Astrocyte of the spinal cord (primary cell): ENCODE data around the gene LCN9.

Source experiments
- DNase-seq: peaks from one replicate; pipeline ENCODE4 v3.0.0; 2011; ENCODE audit warnings: low read depth, low spot score
- H3K4me3 ChIP-seq: 2 replicates; pipeline ENCODE4 v1.5.1; 2011; ENCODE audit warnings: low read depth, mild to moderate bottlenecking, low read length, moderate library complexity
- in situ Hi-C: cut with HindIII; loops from 2 replicates; pipeline ENCODE4 v1.10.0; 2017; ENCODE audit warnings: low sequenced_read_pairs
- TF ChIP-seq, protein P1 (sequence below): IDR thresholded peaks from 2 replicates; pipeline ENCODE4 v1.5.1; 2012; ENCODE audit warnings: low read depth, mild to moderate bottlenecking, low read length, inconsistent platforms

The LCN9 gene

GRCh38 chr9:135660407-135660806 lies 2.7 kb upstream of the LCN9 start:
- DNase-seq: no peak
- TF ChIP-seq, protein P1, sequence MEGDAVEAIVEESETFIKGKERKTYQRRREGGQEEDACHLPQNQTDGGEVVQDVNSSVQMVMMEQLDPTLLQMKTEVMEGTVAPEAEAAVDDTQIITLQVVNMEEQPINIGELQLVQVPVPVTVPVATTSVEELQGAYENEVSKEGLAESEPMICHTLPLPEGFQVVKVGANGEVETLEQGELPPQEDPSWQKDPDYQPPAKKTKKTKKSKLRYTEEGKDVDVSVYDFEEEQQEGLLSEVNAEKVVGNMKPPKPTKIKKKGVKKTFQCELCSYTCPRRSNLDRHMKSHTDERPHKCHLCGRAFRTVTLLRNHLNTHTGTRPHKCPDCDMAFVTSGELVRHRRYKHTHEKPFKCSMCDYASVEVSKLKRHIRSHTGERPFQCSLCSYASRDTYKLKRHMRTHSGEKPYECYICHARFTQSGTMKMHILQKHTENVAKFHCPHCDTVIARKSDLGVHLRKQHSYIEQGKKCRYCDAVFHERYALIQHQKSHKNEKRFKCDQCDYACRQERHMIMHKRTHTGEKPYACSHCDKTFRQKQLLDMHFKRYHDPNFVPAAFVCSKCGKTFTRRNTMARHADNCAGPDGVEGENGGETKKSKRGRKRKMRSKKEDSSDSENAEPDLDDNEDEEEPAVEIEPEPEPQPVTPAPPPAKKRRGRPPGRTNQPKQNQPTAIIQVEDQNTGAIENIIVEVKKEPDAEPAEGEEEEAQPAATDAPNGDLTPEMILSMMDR: no peak
- no peak overlapping the region for H3K4me3 ChIP-seq
- in situ Hi-C loops: no loop called here

- in situ Hi-C loops: no loop called here
- DNase-seq: no peak
- no peak overlapping the region for H3K4me3 ChIP-seq
- TF ChIP-seq, protein P1: no peak
Observed at GRCh38 chr9:135661816-135662560, 1.1 kb upstream of the LCN9 start.

DNA sequence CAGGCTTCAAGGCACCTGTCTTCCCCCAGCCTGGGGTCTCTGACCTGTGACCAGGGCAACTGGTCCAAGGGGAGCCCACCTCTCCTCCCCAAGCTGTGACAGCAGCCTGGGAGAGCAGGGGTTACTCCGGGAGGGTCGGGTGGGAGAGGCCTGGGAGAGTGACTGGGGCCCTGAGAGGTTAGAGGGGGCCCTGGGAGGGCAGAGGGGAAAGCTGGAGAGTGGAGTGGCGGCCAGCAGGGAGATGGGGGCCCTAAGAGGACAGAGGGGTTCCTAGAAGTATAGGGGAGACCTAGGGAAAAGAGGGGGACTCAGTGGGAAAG lies 302 bp downstream of the LCN9 start:
- in situ Hi-C loops: no loop called here
- no peak overlapping the region for H3K4me3 ChIP-seq
- no peak for DNase-seq
- TF ChIP-seq, protein P1: no peak

DNA sequence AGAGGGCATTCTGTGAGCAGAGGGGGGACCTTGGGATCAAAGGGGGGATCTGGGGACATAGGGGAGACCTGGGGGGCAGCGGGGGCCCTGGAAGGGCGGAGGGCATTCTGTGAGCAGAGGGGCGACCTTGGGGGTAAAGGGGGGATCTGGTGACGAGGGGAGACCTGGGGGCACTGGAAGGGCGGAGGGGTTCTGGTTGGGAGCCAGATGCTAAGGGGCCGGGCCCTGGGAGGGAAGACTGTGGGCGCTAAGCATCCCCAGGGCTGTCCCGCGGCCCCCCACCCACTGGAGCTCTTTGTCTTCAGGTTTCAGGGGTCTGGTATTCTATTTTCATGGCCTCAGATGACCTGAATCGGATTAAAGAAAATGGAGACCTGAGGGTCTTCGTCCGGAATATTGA lies 748 bp downstream of the LCN9 start:
- no peak overlapping the region for H3K4me3 ChIP-seq
- in situ Hi-C loops: no loop called here
- TF ChIP-seq, protein P1: no peak
- no peak for DNase-seq

DNA sequence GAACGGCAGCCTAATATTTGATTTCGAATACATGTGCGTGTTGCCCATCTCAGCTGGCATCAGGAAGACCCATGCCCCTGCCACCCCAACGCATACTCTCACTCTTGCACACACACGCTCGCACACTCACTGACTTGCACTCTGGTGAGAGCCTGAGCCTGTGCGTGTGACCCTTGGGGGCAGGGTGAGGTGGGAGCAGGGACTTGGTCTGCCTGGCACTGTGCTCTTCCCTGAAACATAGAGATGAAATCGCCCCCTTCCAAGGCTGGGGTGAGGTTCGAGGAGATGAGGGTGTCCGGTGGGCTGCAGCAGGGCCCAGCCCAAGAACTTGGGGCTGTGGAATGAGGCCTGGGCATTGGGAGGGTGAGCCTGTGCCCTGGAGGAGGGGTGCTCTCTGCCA lies 1.2 kb downstream of the LCN9 start:
- no peak overlapping the region for H3K4me3 ChIP-seq
- no peak for DNase-seq
- TF ChIP-seq, protein P1: no peak
- in situ Hi-C loops: no loop called here

DNA sequence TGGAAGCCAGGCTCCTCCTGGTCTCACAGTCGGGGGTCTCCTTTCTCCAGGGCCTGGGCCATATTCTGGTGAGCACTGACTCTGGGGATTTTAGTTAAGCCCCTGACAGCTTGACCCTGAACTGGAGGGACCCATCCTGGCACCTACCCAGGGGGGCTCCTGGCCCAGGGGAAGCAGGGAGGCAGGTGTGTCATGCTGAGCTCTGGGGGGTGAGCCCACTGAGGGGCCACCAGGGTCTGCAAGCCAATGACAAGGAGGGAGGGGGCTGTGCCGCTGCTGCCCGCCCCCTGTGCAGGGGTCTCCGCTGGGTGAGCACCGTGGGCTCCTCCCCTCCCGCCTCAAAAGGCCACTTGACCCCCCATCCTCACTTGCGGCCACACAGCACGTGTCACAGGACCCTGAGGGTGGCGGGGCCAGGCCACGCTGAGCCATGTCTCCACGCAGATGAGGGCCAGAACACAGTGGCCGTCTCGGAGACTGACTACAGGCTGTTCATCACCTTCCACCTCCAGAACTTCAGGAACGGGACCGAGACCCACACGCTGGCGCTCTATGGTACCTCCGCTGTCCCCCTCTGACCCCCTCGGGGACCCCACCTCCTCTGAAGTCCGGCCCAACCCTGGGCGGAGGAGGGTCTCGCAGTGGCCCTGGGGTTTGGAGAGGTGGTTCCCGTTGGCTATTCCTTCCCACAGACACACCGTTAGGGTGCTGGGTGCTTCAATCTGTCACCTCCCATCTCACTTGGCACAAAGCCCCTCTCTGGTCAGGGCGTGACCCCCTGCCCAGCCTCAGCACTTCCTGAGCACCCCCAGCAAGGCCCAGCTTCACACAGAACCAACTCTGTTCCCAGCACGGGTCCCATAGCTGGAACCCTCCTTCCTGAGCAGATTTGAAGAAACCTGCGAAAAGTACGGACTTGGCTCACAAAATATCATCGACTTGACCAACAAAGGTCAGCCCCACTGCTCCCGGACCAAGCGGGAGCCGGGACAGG lies 2.0 kb downstream of the LCN9 start:
- no peak overlapping the region for H3K4me3 ChIP-seq
- in situ Hi-C loops: no loop called here
- no peak for DNase-seq
- TF ChIP-seq, protein P1: no peak
